ENCODE data around the gene ROR1.

ROR1 gene

DNA sequence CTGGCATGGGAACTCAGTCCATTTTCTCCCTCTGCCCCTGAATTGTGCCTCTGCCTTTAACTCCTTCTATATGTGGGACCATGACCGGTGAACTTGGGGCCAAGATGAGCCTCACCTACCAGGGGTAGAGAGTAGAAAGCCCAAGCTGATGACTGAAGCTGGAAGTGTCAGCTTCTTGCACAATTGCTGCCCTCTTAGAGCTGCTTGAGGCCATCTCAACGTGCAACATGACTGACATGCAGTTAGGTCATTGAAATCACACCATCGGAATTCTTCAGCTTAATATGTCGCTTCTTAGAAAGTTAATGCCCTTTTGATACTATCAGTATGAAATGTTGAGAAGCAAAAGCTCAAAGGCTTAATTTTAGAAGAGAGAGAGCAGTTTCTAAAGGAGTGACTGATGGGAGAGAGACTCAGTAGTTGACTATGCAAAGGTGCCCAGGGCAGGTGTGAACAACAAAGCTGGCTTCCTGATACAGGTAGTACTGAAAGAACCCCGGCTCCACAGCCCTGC, 340.3 kb downstream of the ROR1 start:
- no peak for DNase-seq

DNA sequence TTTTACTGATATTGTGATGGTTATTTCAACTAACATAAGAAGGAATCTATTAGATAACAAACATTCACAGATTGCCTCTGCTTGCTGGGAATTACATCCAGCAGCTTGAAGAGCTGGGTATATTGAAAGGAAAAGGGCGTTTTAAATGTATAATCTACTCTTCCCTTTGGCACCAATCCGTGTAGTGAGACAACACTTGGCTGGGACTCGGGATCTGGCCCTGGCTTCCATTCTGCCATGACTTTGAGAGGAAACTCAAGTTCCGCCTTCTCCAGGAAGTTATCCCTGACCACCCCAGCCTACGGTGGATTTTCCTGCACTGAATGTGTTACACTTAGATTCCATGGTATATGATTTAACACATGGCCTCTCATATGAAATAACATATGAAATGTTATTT, 342.7 kb downstream of the ROR1 start:
- DNase-seq: no peak

DNA sequence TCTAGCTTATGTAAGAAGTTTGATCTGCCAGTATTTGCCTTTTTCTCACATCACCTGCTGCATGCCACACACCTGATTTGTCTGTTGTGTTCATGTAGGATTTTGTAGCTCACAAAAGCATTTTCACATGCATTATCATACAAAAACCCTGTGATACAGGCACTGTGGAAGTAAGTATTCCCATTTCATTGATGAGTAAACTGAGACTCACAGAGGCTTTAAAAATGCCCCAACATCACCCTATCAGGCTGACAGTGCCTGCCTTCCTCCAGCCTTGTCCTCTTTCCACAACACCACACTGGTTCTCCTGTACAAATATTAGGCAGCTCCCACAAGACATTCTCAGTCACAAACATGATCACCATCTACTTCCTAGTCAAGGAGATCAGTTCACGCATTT, 343.7 kb downstream of the ROR1 start:
- DNase-seq: no peak

DNA sequence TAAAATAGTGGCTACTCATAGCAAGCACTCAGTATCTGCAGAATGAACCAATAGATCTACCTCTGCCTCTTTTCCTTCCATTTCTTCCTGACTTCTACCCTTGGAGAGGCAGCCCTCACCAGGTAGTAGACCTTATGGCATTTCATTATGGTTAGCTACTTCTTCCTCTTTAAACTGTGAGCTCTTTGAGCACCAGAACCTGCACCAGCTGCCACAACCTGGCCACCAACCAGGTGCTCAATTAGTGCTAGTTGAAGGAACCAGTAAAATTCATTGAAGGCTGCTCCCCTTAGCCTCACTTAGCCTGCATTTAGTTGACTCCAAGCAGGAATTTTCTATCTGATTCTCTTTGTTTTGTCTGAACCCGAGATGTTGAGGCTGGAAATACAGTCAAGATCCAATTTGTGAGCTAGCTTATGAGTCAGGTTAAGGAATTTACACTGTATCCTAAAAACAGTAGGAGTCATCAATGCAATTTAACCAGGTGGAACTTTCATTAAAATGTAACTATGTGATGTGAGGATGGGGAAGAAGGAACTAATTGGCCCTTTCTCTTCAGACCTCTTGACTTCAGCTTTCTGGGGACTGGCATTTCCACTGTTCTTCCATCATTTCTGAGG, 348.1 kb downstream of the ROR1 start:
- DNase-seq: no peak

- DNase-seq: no peak
Observed at GRCh38 chr1:64122588-64122987, 348.8 kb downstream of the ROR1 start.

DNA sequence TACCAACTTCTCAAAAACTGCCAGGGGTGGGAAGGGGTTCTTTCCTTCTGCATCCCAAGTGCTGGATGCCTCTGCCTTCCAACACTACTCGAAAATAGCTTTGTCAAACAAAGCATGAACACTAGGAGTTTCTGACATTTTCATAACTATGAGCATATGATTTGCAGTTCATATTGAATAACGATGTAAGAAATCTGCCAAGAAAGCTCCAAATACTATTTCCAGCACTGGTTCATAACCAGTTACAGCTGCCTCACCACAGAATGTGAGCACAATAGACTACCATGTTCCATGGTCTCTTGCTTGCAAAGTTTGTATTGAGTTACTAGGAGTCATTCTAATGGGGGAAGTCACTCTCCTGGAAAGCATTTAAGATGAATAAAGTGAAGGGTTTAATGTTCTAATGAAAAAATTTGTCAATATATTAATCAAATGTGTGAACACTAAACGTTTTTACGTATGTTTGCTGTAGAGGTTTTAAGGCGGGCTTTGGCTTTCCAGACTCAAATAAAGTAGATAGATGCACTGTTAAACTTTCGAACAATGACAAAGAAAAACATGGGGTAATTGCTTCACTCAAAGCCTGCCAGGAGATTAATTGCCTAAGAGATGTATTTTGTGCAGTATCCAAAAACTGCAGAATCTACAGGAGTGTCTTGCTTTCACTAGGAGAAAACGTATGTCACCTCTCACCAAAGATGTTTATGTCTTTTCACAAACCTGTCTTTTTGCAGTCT, 351.1 kb downstream of the ROR1 start:
- DNase-seq: no peak

GRCh38 chr1:64126581-64126980, 352.8 kb downstream of the ROR1 start:
- DNase-seq: no peak

- DNase-seq: no peak
Observed at GRCh38 chr1:64127297-64127696, 353.5 kb downstream of the ROR1 start.

DNA sequence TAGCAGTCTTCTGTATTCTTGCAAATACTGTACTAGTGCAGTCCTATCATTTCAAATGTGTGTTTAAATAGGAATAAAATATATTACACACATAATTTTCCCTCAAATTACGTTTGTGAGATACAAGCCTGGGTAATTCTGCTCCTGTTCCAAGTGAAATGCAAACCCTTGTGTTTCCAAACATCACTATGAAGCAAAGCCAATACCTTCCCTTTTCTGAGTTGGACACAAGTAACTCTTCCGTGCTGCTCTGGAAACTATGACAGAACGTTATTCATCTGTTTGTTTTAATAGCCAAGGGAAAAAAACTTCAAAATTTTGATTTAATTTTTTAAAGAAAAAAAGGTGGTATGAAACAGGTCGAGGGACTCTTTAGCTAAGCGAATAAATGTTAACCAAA, 355.9 kb downstream of the ROR1 start:
- DNase-seq: no peak

DNA sequence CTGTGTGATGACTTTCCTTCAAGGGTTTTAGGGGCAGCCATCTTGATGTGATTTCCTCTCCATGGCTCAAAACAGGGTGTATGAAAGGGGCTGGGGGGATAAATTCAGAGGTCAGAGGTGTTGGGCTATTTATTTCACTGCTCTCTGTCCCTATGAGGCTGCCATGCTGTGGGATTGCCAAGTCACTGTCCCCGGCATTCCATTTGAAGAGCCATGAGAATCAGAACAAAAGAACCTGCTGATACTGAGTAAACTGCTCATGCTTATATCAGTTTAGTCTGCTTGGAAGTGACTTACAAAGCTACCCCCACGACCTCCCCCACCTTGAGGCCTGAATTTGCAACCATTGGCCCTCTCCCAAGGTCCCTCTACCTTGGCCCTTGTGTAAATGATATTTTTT, 357.3 kb downstream of the ROR1 start:
- DNase-seq: no peak

DNA sequence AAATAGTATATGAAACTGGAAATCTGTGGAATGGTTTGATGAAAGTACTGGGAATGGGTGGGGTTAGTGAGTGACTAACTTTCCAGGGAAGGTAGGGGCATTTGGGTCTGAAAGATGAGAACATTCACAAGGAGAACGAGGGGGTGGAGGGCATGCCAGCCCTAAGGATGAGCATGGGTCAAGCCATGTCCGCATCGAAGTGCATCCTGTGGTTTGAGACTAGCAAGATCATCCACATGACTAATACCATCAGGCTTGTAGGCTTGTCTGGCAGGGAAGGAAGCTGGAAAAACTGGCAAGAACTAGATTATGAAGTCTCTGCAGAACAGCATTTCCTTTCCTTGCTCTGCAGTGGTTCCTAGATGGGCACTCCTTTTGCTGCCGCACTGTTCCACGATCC, 359.2 kb downstream of the ROR1 start:
- no peak for DNase-seq

- no peak for DNase-seq
Observed at GRCh38 chr1:64135462-64136223, 361.8 kb downstream of the ROR1 start.

DNA sequence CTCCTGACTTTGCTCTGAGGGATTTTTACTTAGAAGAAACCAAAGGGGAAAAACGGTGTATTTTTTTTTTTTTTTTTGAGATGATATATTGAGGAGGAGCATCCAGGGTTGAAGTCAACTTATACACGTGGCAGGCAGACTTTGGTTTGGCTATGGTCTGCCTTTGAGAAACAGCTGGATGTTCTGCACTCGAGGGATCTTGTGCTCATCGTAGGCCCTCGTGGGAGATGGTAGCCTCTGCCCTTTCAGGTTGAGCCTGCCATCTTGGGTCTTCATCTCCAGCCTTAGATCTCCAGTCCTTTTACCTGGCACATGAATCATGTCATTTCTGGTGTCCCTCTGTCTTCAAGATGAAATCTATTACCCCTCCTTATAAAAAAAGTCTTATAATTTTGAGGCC, 362.5 kb downstream of the ROR1 start:
- no peak for DNase-seq

GRCh38 chr1:64136752-64137411, 363.1 kb downstream of the ROR1 start:
- DNase-seq: peak; percentile 75 to 85

DNA sequence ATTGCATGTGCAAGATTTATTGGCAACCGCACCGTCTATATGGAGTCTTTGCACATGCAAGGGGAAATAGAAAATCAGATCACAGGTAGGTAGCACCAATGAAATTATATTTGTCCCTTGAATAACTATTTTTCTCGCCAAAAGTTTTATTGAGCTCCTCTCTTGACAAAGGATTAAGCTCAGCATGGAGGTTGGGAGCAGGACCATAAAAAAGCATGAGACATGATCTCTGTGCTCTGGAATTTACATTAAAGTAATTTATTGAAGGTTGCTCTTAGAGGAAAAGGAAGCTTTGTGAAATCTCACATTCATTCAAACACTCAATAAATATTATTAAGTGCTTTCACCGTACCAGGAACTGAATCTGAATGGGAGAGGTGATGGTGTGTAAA, 363.6 kb downstream of the ROR1 start:
- DNase-seq: no peak

DNA sequence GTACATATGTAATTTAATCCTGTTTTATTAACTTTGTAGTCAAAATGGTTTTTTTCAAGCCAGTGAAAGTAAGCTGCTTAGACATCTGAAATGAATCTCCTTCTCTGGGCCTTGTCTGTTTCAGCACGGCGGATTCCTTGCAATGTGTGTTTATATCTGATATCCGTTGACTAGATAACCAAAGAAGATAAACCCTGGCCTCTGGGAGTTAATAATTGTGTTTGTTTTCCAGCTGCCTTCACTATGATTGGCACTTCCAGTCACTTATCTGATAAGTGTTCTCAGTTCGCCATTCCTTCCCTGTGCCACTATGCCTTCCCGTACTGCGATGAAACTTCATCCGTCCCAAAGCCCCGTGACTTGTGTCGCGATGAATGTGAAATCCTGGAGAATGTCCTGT, 366.1 kb downstream of the ROR1 start:
- no peak for DNase-seq

- no peak for DNase-seq
Observed at GRCh38 chr1:64140596-64140995, 366.8 kb downstream of the ROR1 start.

- DNase-seq: no peak
Observed at GRCh38 chr1:64147045-64147724, 373.4 kb downstream of the ROR1 start.

GRCh38 chr1:64147759-64148158, 373.9 kb downstream of the ROR1 start:
- DNase-seq: no peak

- DNase-seq: no peak
Observed at GRCh38 chr1:64150266-64150665, 376.4 kb downstream of the ROR1 start.

DNA sequence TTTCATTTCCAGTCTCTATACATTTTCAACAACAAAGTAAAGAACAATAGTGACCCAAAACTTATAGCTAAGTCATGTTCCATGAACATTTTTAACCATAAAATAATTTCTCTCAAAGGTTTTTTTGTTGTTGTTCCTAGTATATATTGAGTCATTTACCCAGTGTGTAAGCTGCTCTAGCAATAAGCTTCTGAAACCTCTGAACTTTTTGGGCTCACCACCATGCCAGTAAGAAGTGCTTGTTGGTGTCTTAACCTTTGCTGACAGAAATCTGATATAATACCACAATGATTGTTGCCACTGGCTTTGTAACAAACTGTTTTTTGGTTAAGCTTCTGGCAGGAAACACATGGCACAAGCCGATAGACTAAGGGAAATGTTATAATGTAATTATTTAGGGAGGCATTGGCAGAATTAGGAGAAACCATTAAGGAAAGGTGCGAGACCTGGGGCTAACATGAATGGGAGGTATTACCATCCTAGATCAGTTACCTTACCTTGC, 377.0 kb downstream of the ROR1 start:
- DNase-seq: no peak

- DNase-seq: peak; percentile 9 to 74
Observed at GRCh38 chr1:64155278-64155677, 381.5 kb downstream of the ROR1 start.
